Spleen (tissue), 11 donors: ENCODE results near the gene VGLL3. TPM values are rescaled to one million over a fixed set of nuclear protein-coding genes. Genes with fewer than 3 reads are reported as not detected.

Experiments
- DNase-seq: peaks from one replicate; pipeline ENCODE4 v3.0.0-alpha.2; 2020
- H3K27ac ChIP-seq, 8 donors: fragments of 200-600 bp; sonication (generic) in 7 of 8; 1 replicate in 4 of 8; 2 replicates in 4 of 8; pipeline versions ENCODE4 v1.5.0 to v1.8.0; 2016 to 2021; ENCODE audit warnings: inconsistent platforms in 4 of 8, mild to moderate bottlenecking in 4 of 8, moderate library complexity in 1 of 8
- H3K27me3 ChIP-seq, 7 donors: fragments of 200-600 bp; sonication (generic) in 6 of 7; replicated peaks in 1 of 7; 1 replicate in 4 of 7; 2 replicates in 3 of 7; pipeline versions ENCODE4 v1.5.0 to v1.8.0; 2016 to 2021; ENCODE audit warnings: inconsistent platforms in 3 of 7, mild to moderate bottlenecking in 1 of 7
- H3K36me3 ChIP-seq, 6 donors: fragments of 200-600 bp; sonication (generic) in 5 of 6; 1 replicate in 4 of 6; 2 replicates in 2 of 6; pipeline versions ENCODE4 v1.5.0 to v1.8.0; 2016 to 2021; ENCODE audit warnings: inconsistent platforms in 2 of 6
- H3K4me1 ChIP-seq, 6 donors: fragments of 200-600 bp; sonication (generic) in 5 of 6; 1 replicate in 3 of 6; 2 replicates in 3 of 6; pipeline versions ENCODE4 v1.5.0 to v1.8.0; 2016 to 2021; ENCODE audit warnings: inconsistent platforms in 3 of 6
- H3K4me3 ChIP-seq, 8 donors: fragments of 200-600 bp; sonication (generic) in 7 of 8; 1 replicate in 4 of 8; 2 replicates in 4 of 8; pipeline versions ENCODE4 v1.5.0 to v1.8.0; 2016 to 2021; ENCODE audit warnings: inconsistent platforms in 4 of 8, mild to moderate bottlenecking in 4 of 8, moderate library complexity in 2 of 8
- H3K9me3 ChIP-seq, 8 donors: fragments of 200-600 bp; sonication (generic) in 7 of 8; 1 replicate in 4 of 8; 2 replicates in 4 of 8; pipeline versions ENCODE4 v1.5.0 to v1.8.0; 2016 to 2021; ENCODE audit warnings: inconsistent platforms in 4 of 8
- CTCF ChIP-seq, 11 experiments: fragments of 200-600 bp in 7 of 11; fragments of 450-650 bp in 4 of 11; sonication (generic) in 4 of 11; IDR thresholded peaks in 8 of 11; conservative IDR thresholded peaks in 3 of 11; 1 replicate in 7 of 11; 2 replicates in 4 of 11; pipeline versions ENCODE4 v1.4.0 to v1.8.0; 2016 to 2021; ENCODE audit warnings: antibody characterized with exemption in 11 of 11, inconsistent platforms in 4 of 11, mild to moderate bottlenecking in 1 of 11
- POLR2A ChIP-seq, 3 donors: fragments of 450-650 bp; IDR thresholded peaks; one replicate each; pipeline ENCODE4 v1.5.1; 2017; ENCODE audit warnings: antibody characterized with exemption in 3 of 3, mild to moderate bottlenecking in 1 of 3
- POLR2AphosphoS5 ChIP-seq, 3 donors: sonication (generic); formaldehyde crosslinking; IDR thresholded peaks; one replicate each; pipeline ENCODE4 v1.5.1; 2017; ENCODE audit warnings: antibody characterized with exemption in 3 of 3
- WGBS, 5 donors: extraction: QIAGEN DNeasy Blood & Tissue Kit in 3 of 5; methylation state at CpG; one replicate each; pipeline versions ENCODE4 v1.1.5 to v1.1.7; 2013 to 2018; 5-methylcytosine and 5-hydroxymethylcytosine counted together
- intact Hi-C: fragments of 100-400 bp; cut with DNase I; formaldehyde crosslinking; loops from one replicate; pipeline ENCODE4 v1.15.0; 2023; ENCODE audit warnings: low total_unique reads
- polyA plus RNA-seq, 3 donors: library from polyadenylated mRNA; stranded (reverse); fragments of 200-250 nt; gene quantifications; one replicate each; pipeline ENCODE4 v1.2.1, GENCODE V29; 2013
- total RNA-seq, 7 donors: library from RNA; depleted of rRNA in 3 of 7; stranded (reverse); fragments of >200 nt in 3 of 7; fragmentation: NEBNext Ultra II Directional in 4 of 7; extraction: Animal tissue kit (Norgen Biotek cat#: 25700) in 4 of 7; gene quantifications; one replicate each; pipeline versions ENCODE4 v1.1.0 to v1.2.1, GENCODE V29; 2016 to 2021
- donor health status: healthy with polysubstance abuse.
- donor health status: DM: no; HTN: no; CAD: no; lungs with moderate emphysema.
- donor health status: DM: no; HTN: no; CAD: no.
- donor health status: Bipolar disorder and iron deficiency.
- donor health status: healthy.
- donor health status: DM: no; HTN: no; CAD: no.
- donor health status: DM: yes; HTN: yes; CAD: no.

The VGLL3 gene
- total and polyA plus RNA-seq, 10 donors, result 0.26 to 9.9 (median 2.2) TPM

GRCh38 chr3:87000940-87001339 is 10.0 kb upstream of the VGLL3 start:
- DNase-seq, result no peak
- no peaks in the 10 kb centered on the region for H3K36me3 ChIP-seq
- H3K27ac ChIP-seq, result no peak overlapping the region
- no peaks in the 10 kb centered on the region for H3K9me3 ChIP-seq
- WGBS, 5 donors, result 81 to 92% (median 86%) methylated on average over 4 of the region's 4 CpGs
- intact Hi-C loops, result no loop called here
- no peak overlapping the region for H3K4me3 ChIP-seq
- no peaks in the 10 kb centered on the region for H3K27me3 ChIP-seq
- TF ChIP-seq POLR2AphosphoS5 (IDR thresholded peaks at IDR 0.05), result no peak
- TF ChIP-seq CTCF (IDR thresholded peaks at IDR 0.05 in 8 of 11, conservative IDR thresholded peaks at IDR 0.05 in 3 of 11), result no peak
- no peak for TF ChIP-seq POLR2A (IDR thresholded peaks at IDR 0.05)
- no peaks in the 10 kb centered on the region for H3K4me1 ChIP-seq

GRCh38 chr3:86998569-86998968 is 7.6 kb upstream of the VGLL3 start:
- WGBS, 5 donors, result 84 to 97% (median 93%) methylated on average over 1 of the region's 1 CpG
- intact Hi-C loops, result no loop called here
- no peaks in the 10 kb centered on the region for H3K36me3 ChIP-seq
- no peaks in the 10 kb centered on the region for H3K9me3 ChIP-seq
- TF ChIP-seq POLR2AphosphoS5 (IDR thresholded peaks at IDR 0.05), result no peak
- no peak for TF ChIP-seq CTCF (IDR thresholded peaks at IDR 0.05 in 8 of 11, conservative IDR thresholded peaks at IDR 0.05 in 3 of 11)
- no peak for TF ChIP-seq POLR2A (IDR thresholded peaks at IDR 0.05)
- no peak overlapping the region for H3K27ac ChIP-seq
- H3K27me3 ChIP-seq, result no peaks in the 10 kb centered on the region
- DNase-seq, result no peak
- H3K4me1 ChIP-seq, result no peaks in the 10 kb centered on the region
- no peak overlapping the region for H3K4me3 ChIP-seq

GRCh38 chr3:86996261-86996955 is 5.5 kb upstream of the VGLL3 start:
- Histone ChIP-seq H3K9me3 (no peaks in the 10 kb centered on the region), H3K36me3 (no peaks in the 10 kb centered on the region), H3K4me1 (peaks cover 0 to 6% (median 0%) of the 10 kb centered on the region in 6 donors), H3K27ac (no peak overlapping the region), H3K27me3 (peaks cover 0 to 16% (median under 1%) of the 10 kb centered on the region in 7 donors), H3K4me3 (no peak overlapping the region)
- no peak for TF ChIP-seq POLR2AphosphoS5 (IDR thresholded peaks at IDR 0.05)
- no peak for TF ChIP-seq CTCF (IDR thresholded peaks at IDR 0.05 in 8 of 11, conservative IDR thresholded peaks at IDR 0.05 in 3 of 11)
- no peak for TF ChIP-seq POLR2A (IDR thresholded peaks at IDR 0.05)
- intact Hi-C loops, result no loop called here
- DNase-seq, result no peak
- WGBS, 5 donors, result 76 to 91% (median 87%) methylated on average over 5 of the region's 5 CpGs

GRCh38 chr3:86995537-86995936 is 4.6 kb upstream of the VGLL3 start:
- H3K4me3 ChIP-seq, result no peak overlapping the region
- peaks cover 0 to 25% (median 9%) of the 10 kb centered on the region in 7 donors for H3K27me3 ChIP-seq
- TF ChIP-seq POLR2A (IDR thresholded peaks at IDR 0.05), result no peak
- TF ChIP-seq POLR2AphosphoS5 (IDR thresholded peaks at IDR 0.05), result no peak
- no peak for TF ChIP-seq CTCF (IDR thresholded peaks at IDR 0.05 in 8 of 11, conservative IDR thresholded peaks at IDR 0.05 in 3 of 11)
- WGBS, 5 donors, result 83 to 92% (median 87%) methylated on average over 5 of the region's 5 CpGs
- intact Hi-C loops, result no loop called here
- H3K4me1 ChIP-seq, result peaks cover 0 to 13% (median 5%) of the 10 kb centered on the region in 6 donors
- no peaks in the 10 kb centered on the region for H3K36me3 ChIP-seq
- DNase-seq, result no peak
- H3K9me3 ChIP-seq, result no peaks in the 10 kb centered on the region
- no peak overlapping the region for H3K27ac ChIP-seq
